ENCODE results near the gene ELMO2.
"Not testable (repeated sequence)": the region's sequence is repeated elsewhere in the genome, so short reads cannot be mapped to it uniquely, and the experiment has no call there.

Gene ELMO2

DNA sequence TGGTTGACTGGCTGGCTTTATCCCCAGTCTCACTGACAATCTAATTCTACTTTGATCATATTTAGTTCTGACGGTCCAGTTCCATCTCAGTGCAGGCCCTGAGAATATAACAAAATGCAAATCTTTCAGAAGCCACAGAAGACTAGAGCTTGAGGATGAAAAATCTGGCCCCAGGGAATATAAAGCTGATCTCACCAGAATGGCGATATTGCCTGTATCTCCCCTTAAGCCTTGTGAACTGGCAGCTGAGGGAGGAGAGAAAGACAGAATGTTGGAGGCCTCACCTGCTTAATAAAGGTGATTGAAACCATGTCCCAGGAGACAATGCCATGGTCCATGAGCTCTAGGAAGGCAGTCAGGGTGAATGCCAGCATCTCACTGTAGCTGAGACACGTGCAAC, 19.4 kb downstream of the ELMO2 start:
- not testable (repeated sequence) for H3K4me3 ChIP-seq (ENCODE audit: low read length); DNase-seq; H3K79me2 ChIP-seq (ENCODE audit: control insufficient read depth, insufficient read depth, low read length); H3K79me1 ChIP-seq (ENCODE audit: low read length); H3K23ac ChIP-seq (ENCODE audit: low read length); H3K4ac ChIP-seq (ENCODE audit: low read depth, low read length); H3K4me1 ChIP-seq (ENCODE audit: control insufficient read depth, low read depth, low read length); H2BK5ac ChIP-seq (ENCODE audit: low read length); H3K27ac ChIP-seq (ENCODE audit: low read depth, low read length); H4K5ac ChIP-seq (ENCODE audit: low read length); H3K4me2 ChIP-seq (ENCODE audit: low read length); H3K18ac ChIP-seq (ENCODE audit: low read length); H3K9ac ChIP-seq (ENCODE audit: low read length); H4K8ac ChIP-seq (ENCODE audit: low read depth, low read length); H3K56ac ChIP-seq (ENCODE audit: low read length); H3K27me3 ChIP-seq (ENCODE audit: insufficient read depth, low read length, poor library complexity); H2BK15ac ChIP-seq (replicated peaks; ENCODE audit: low read depth); H2AK5ac ChIP-seq (ENCODE audit: low read length); H2BK120ac ChIP-seq (ENCODE audit: low read depth, low read length)
- H3K36me3 ChIP-seq (ENCODE audit: control insufficient read depth, insufficient read depth, low read length), result peaks cover 14% of the 10 kb centered on the region
- no CpG with 5 or more reads among the region's 3 CpGs for WGBS (ENCODE audit: extremely low coverage, insufficient coverage, low lambda C conversion rate)

DNA sequence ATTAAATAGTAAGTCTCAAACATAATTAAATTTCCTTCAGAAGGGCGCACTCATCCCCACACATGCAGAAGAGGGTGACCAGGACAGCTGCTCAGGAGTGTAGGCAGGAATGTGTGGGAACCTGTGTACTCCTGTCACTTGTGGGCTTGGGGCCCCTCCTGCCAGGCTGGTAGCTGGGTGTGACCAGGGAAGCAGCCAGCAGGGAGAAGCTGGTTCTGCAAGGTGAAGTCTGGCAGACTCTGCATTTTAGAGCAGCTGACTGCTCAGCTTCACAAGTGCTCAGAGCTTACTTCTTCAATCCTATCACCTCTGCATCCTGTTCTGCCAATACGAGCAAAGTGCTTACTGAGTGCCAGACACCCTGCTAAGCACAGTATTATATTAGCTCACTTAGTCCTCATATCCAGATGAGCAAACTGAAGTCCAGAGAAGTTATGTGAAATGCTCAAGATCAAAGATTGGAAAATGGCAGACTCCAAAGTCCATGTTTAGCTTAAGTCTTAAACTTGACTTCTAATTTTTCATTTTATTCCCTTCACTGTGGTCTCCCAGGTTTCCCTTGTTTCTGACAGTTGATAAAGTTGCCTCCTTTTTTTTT, 27.9 kb downstream of the ELMO2 start:
- H3K27me3 ChIP-seq (ENCODE audit: insufficient read depth, low read length, poor library complexity), result no peaks in the 10 kb centered on the region
- no peak overlapping the region for H2BK5ac ChIP-seq (ENCODE audit: low read length)
- no peak overlapping the region for H4K8ac ChIP-seq (ENCODE audit: low read depth, low read length)
- no peak overlapping the region for H3K4ac ChIP-seq (ENCODE audit: low read depth, low read length)
- no peak overlapping the region for H3K18ac ChIP-seq (ENCODE audit: low read length)
- no peaks in the 10 kb centered on the region for H3K79me1 ChIP-seq (ENCODE audit: low read length)
- no CpG with 5 or more reads among the region's 2 CpGs for WGBS (ENCODE audit: extremely low coverage, insufficient coverage, low lambda C conversion rate)
- H2AK5ac ChIP-seq (ENCODE audit: low read length), result no peak overlapping the region
- H3K9ac ChIP-seq (ENCODE audit: low read length), result no peak overlapping the region
- H3K27ac ChIP-seq (ENCODE audit: low read depth, low read length), result no peak overlapping the region
- no peak overlapping the region for H2BK15ac ChIP-seq (replicated peaks; ENCODE audit: low read depth)
- H2BK120ac ChIP-seq (ENCODE audit: low read depth, low read length), result no peak overlapping the region
- H3K4me1 ChIP-seq (ENCODE audit: control insufficient read depth, low read depth, low read length), result no peaks in the 10 kb centered on the region
- H3K4me3 ChIP-seq (ENCODE audit: low read length), result no peak overlapping the region
- DNase-seq, result no peak
- no peak overlapping the region for H3K23ac ChIP-seq (ENCODE audit: low read length)
- H3K36me3 ChIP-seq (ENCODE audit: control insufficient read depth, insufficient read depth, low read length), result peaks cover 15% of the 10 kb centered on the region
- H4K5ac ChIP-seq (ENCODE audit: low read length), result no peak overlapping the region
- no peak overlapping the region for H3K4me2 ChIP-seq (ENCODE audit: low read length)
- no peaks in the 10 kb centered on the region for H3K79me2 ChIP-seq (ENCODE audit: control insufficient read depth, insufficient read depth, low read length)
- H3K56ac ChIP-seq (ENCODE audit: low read length), result no peak overlapping the region

DNA sequence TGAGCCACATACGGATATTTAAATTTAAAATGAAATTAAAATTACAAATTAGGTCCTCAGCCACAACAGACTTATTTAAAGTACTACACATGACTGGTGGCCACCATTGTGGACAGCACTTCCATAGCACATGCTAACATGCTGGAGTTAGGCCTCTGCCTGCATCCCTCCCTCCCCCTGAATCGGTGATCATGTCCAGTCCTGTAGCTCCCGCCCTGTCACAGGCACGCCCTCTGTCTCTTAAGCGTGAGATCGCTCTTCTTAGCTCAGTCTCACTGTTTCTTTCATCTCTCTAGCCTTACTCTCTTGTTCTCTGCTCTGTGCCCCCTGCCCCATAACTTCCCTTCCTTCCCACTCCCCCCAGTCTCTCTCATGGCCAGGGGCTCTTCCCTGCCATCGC, 28.9 kb downstream of the ELMO2 start:
- Histone ChIP-seq H3K79me2 (ENCODE audit: control insufficient read depth, insufficient read depth, low read length) (no peaks in the 10 kb centered on the region), H3K4me2 (ENCODE audit: low read length) (no peak overlapping the region), H3K4me1 (ENCODE audit: control insufficient read depth, low read depth, low read length) (no peaks in the 10 kb centered on the region), H3K27ac (ENCODE audit: low read depth, low read length) (no peak overlapping the region), H2BK120ac (ENCODE audit: low read depth, low read length) (no peak overlapping the region), H2BK15ac (replicated peaks; ENCODE audit: low read depth) (no peak overlapping the region), H3K4me3 (ENCODE audit: low read length) (no peak overlapping the region), H3K27me3 (ENCODE audit: insufficient read depth, low read length, poor library complexity) (no peaks in the 10 kb centered on the region), H4K5ac (ENCODE audit: low read length) (no peak overlapping the region), H4K8ac (ENCODE audit: low read depth, low read length) (no peak overlapping the region), H3K23ac (ENCODE audit: low read length) (no peak overlapping the region), H3K9ac (ENCODE audit: low read length) (no peak overlapping the region), H3K79me1 (ENCODE audit: low read length) (no peaks in the 10 kb centered on the region), H3K36me3 (ENCODE audit: control insufficient read depth, insufficient read depth, low read length) (peaks cover 15% of the 10 kb centered on the region), H3K56ac (ENCODE audit: low read length) (no peak overlapping the region), H2AK5ac (ENCODE audit: low read length) (no peak overlapping the region), H3K4ac (ENCODE audit: low read depth, low read length) (no peak overlapping the region), H2BK5ac (ENCODE audit: low read length) (no peak overlapping the region), H3K18ac (ENCODE audit: low read length) (no peak overlapping the region)
- no peak for DNase-seq
- no CpG with 5 or more reads among the region's 7 CpGs for WGBS (ENCODE audit: extremely low coverage, insufficient coverage, low lambda C conversion rate)

DNA sequence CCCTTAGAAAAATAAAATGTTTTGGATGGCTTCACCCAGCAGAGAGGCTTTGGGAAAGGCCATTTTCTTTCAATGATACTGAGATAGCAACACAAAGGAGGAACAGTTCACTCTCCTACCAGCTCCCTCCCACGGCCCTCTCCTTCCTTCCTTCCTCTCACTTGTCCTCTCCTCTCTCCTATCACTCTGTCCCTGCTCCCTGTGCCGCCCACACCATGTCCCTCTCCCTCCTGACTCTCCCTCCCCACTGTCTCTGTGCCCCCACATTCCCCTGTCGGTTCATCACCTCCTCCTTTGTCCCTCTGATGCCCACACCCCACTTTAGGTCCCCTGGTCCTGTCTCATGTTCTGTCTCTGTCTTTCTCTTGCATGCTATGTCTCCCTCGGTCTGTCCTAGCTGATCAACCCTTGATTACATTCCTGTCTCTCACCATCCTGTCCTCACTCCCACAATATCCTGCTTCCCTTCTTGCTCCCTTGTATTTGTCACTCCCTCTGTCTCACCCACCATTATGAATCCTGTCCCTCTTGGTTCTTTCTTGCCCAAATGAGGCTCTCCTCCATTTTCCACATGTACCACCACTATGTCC, 30.1 kb downstream of the ELMO2 start:
- Histone ChIP-seq H2BK120ac (ENCODE audit: low read depth, low read length) (no peak overlapping the region), H3K18ac (ENCODE audit: low read length) (no peak overlapping the region), H4K8ac (ENCODE audit: low read depth, low read length) (no peak overlapping the region), H4K5ac (ENCODE audit: low read length) (no peak overlapping the region), H2AK5ac (ENCODE audit: low read length) (no peak overlapping the region), H3K36me3 (ENCODE audit: control insufficient read depth, insufficient read depth, low read length) (peaks cover 15% of the 10 kb centered on the region), H3K4ac (ENCODE audit: low read depth, low read length) (no peak overlapping the region), H3K79me1 (ENCODE audit: low read length) (no peaks in the 10 kb centered on the region), H3K23ac (ENCODE audit: low read length) (no peak overlapping the region), H3K4me1 (ENCODE audit: control insufficient read depth, low read depth, low read length) (no peaks in the 10 kb centered on the region), H3K27ac (ENCODE audit: low read depth, low read length) (no peak overlapping the region), H3K79me2 (ENCODE audit: control insufficient read depth, insufficient read depth, low read length) (no peaks in the 10 kb centered on the region), H3K9ac (ENCODE audit: low read length) (no peak overlapping the region), H3K27me3 (ENCODE audit: insufficient read depth, low read length, poor library complexity) (no peaks in the 10 kb centered on the region), H2BK5ac (ENCODE audit: low read length) (no peak overlapping the region), H3K56ac (ENCODE audit: low read length) (no peak overlapping the region), H3K4me3 (ENCODE audit: low read length) (no peak overlapping the region), H3K4me2 (ENCODE audit: low read length) (no peak overlapping the region), H2BK15ac (replicated peaks; ENCODE audit: low read depth) (no peak overlapping the region)
- WGBS (ENCODE audit: extremely low coverage, insufficient coverage, low lambda C conversion rate), result no CpG with 5 or more reads among the region's 4 CpGs
- DNase-seq, result no peak

DNA sequence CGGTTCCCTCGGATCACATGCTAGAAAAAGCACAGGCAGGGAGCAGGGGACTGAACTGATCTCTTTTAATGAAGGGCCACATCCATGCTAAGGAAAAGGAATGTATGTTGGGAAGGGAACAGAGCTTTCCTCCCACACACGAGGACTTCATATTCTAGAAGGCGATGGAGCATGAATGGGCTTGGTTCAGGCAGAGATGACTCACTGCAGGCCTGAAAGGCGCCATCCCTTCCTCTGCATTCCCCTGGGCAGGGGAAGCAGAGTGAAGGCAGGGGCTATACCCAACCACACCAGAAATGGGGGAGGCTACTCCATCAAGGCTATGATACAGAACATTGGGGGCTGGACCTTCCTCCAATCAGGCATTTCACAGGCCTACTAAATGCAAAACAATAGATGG, 30.6 kb downstream of the ELMO2 start:
- no CpG with 5 or more reads among the region's 5 CpGs for WGBS (ENCODE audit: extremely low coverage, insufficient coverage, low lambda C conversion rate)
- Histone ChIP-seq H3K27ac (ENCODE audit: low read depth, low read length) (no peak overlapping the region), H4K5ac (ENCODE audit: low read length) (no peak overlapping the region)

DNA sequence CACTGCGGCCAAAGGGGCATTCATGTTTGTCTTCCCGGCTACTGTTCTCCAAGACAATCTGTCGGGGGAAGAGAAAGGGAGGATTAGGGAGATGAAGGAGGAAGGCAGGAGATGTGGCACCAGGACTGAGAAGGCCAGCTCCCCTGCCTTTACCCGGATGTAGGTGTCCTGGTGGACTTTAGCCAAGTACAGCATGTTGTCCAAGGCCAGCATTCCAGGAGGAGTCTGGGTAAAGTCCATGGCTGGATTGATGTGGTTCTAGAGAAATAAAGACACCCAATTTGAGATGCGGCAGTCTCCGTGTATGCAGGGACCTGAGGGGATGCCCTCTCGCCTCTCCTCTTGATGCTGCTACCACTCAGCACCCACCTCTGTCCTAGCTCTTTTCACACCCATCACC, 32.0 kb downstream of the ELMO2 start:
- no peak overlapping the region for H3K9ac ChIP-seq (ENCODE audit: low read length)
- no peaks in the 10 kb centered on the region for H3K27me3 ChIP-seq (ENCODE audit: insufficient read depth, low read length, poor library complexity)
- no peak overlapping the region for H3K4ac ChIP-seq (ENCODE audit: low read depth, low read length)
- H3K4me3 ChIP-seq (ENCODE audit: low read length), result no peak overlapping the region
- H3K36me3 ChIP-seq (ENCODE audit: control insufficient read depth, insufficient read depth, low read length), result peaks cover 16% of the 10 kb centered on the region
- H2BK15ac ChIP-seq (replicated peaks; ENCODE audit: low read depth), result no peak overlapping the region
- no peak overlapping the region for H4K5ac ChIP-seq (ENCODE audit: low read length)
- H3K4me1 ChIP-seq (ENCODE audit: control insufficient read depth, low read depth, low read length), result no peaks in the 10 kb centered on the region
- no peak overlapping the region for H2BK5ac ChIP-seq (ENCODE audit: low read length)
- no peaks in the 10 kb centered on the region for H3K79me2 ChIP-seq (ENCODE audit: control insufficient read depth, insufficient read depth, low read length)
- no peak overlapping the region for H3K23ac ChIP-seq (ENCODE audit: low read length)
- H3K18ac ChIP-seq (ENCODE audit: low read length), result no peak overlapping the region
- no peak overlapping the region for H4K8ac ChIP-seq (ENCODE audit: low read depth, low read length)
- no peak overlapping the region for H3K27ac ChIP-seq (ENCODE audit: low read depth, low read length)
- H2BK120ac ChIP-seq (ENCODE audit: low read depth, low read length), result no peak overlapping the region
- H2AK5ac ChIP-seq (ENCODE audit: low read length), result no peak overlapping the region
- no CpG with 5 or more reads among the region's 7 CpGs for WGBS (ENCODE audit: extremely low coverage, insufficient coverage, low lambda C conversion rate)
- no peak for DNase-seq
- no peak overlapping the region for H3K56ac ChIP-seq (ENCODE audit: low read length)
- no peak overlapping the region for H3K4me2 ChIP-seq (ENCODE audit: low read length)
- no peaks in the 10 kb centered on the region for H3K79me1 ChIP-seq (ENCODE audit: low read length)

More for the DNA sequence above, 30.6 kb downstream of the ELMO2 start:
- no peak overlapping the region for H3K4me3 ChIP-seq (ENCODE audit: low read length)
- H3K56ac ChIP-seq (ENCODE audit: low read length), result no peak overlapping the region
- H3K23ac ChIP-seq (ENCODE audit: low read length), result no peak overlapping the region
- H3K4me2 ChIP-seq (ENCODE audit: low read length), result no peak overlapping the region
- no peak overlapping the region for H2BK5ac ChIP-seq (ENCODE audit: low read length)
- H3K4me1 ChIP-seq (ENCODE audit: control insufficient read depth, low read depth, low read length), result no peaks in the 10 kb centered on the region
- no peak overlapping the region for H3K18ac ChIP-seq (ENCODE audit: low read length)
- H3K79me1 ChIP-seq (ENCODE audit: low read length), result no peaks in the 10 kb centered on the region
- no peak overlapping the region for H2BK120ac ChIP-seq (ENCODE audit: low read depth, low read length)
- H3K4ac ChIP-seq (ENCODE audit: low read depth, low read length), result no peak overlapping the region
- H2BK15ac ChIP-seq (replicated peaks; ENCODE audit: low read depth), result no peak overlapping the region
- no peak for DNase-seq
- H2AK5ac ChIP-seq (ENCODE audit: low read length), result no peak overlapping the region
- H3K9ac ChIP-seq (ENCODE audit: low read length), result no peak overlapping the region
- no peaks in the 10 kb centered on the region for H3K79me2 ChIP-seq (ENCODE audit: control insufficient read depth, insufficient read depth, low read length)
- no peaks in the 10 kb centered on the region for H3K27me3 ChIP-seq (ENCODE audit: insufficient read depth, low read length, poor library complexity)
- peaks cover 15% of the 10 kb centered on the region for H3K36me3 ChIP-seq (ENCODE audit: control insufficient read depth, insufficient read depth, low read length)
- no peak overlapping the region for H4K8ac ChIP-seq (ENCODE audit: low read depth, low read length)
